ENCODE measurements around the gene CTCFL.

The CTCFL gene

DNA sequence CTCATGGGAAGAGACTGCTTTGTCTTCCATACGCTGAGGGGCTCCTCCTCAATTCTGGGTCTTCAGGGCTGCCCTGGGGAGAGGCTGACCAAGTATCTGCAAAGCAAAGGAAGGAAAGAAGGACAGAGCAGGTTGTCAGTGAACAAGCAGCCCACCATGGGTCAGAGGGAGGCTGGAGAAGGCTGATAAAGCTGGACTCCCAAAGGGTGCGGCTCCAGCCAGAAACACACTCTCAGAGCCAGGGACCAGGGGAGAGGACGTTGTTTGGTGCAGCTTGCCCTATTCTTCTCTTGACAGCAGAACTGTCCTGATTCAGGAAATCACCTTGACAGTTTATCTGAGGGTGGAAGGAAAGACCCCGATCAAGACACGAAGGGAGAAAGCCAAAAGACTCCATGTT lies 10.4 kb upstream of the CTCFL start:
- no peak for TF ChIP-seq CTCF (IDR thresholded peaks at IDR 0.05; ENCODE audit: low read length, missing control alignments)
- no peak for DNase-seq (ENCODE audit: low read depth)
- no peak overlapping the region for H3K4me3 ChIP-seq (replicated peaks; ENCODE audit: low read depth, low read length)

GRCh38 chr20:57532104-57532503 lies 7.2 kb upstream of the CTCFL start:
- H3K4me3 ChIP-seq (replicated peaks; ENCODE audit: low read depth, low read length) = no peak overlapping the region
- DNase-seq (ENCODE audit: low read depth) = no peak
- no peak for TF ChIP-seq CTCF (IDR thresholded peaks at IDR 0.05; ENCODE audit: low read length, missing control alignments)

DNA sequence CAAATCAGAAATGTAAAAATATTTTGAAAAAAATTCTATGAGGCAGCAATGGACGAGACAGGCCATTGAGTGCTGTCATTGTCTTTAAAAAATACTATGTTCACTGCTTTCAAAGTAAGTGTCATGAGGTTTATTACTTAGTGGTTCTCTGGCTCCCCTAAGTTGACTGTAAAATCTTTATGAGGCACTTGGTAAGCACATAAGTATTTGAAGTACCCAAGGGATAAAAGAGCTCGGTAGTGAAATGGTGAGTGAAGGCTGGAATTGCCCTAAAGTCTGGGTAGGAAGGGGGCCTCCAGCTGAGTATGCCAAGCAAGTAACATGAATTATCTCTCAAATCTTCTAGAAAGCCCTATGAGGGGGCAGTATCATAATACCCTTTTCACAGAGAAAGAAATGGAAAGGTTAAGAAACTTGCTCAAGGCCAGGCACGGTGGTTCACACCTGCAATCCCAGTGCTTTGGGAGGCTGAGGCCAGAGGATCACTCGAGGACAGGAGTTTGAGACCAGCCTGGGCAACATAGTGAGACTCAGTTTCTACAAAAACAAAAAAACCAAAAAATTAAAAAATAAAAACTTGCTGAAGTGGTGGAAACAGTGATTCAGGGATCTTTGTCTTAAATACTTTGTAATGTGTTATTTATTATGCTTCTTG lies 5.5 kb upstream of the CTCFL start:
- no peak for DNase-seq (ENCODE audit: low read depth)
- no peak for TF ChIP-seq CTCF (IDR thresholded peaks at IDR 0.05; ENCODE audit: low read length, missing control alignments)
- no peak overlapping the region for H3K4me3 ChIP-seq (replicated peaks; ENCODE audit: low read depth, low read length)

DNA sequence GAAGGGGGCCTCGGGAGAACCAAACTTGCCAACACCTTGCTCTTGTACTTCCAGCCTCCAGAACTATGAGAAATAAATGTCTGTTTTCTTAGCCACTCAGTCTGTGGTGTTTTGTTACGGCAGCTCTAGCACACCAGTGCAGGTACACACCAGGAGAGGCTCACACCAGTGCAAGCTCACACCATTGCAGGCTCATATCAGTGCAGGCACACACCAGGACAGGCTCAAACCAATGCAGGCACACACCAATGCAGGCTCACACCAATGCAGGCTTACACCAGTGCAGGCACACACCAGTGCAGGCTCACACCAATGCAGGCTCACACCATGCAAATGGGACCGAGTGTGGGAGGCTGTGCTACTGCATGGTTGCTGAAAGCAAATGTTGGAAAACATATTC lies 4.9 kb upstream of the CTCFL start:
- no peak overlapping the region for H3K4me3 ChIP-seq (replicated peaks; ENCODE audit: low read depth, low read length)
- TF ChIP-seq CTCF (IDR thresholded peaks at IDR 0.05; ENCODE audit: low read length, missing control alignments) = no peak
- no peak for DNase-seq (ENCODE audit: low read depth)

GRCh38 chr20:57529160-57529585 lies 4.2 kb upstream of the CTCFL start:
- no peak for DNase-seq (ENCODE audit: low read depth)
- TF ChIP-seq CTCF (IDR thresholded peaks at IDR 0.05; ENCODE audit: low read length, missing control alignments) = no peak
- no peak overlapping the region for H3K4me3 ChIP-seq (replicated peaks; ENCODE audit: low read depth, low read length)

- H3K4me3 ChIP-seq (replicated peaks; ENCODE audit: low read depth, low read length) = no peak overlapping the region
- TF ChIP-seq CTCF (IDR thresholded peaks at IDR 0.05; ENCODE audit: low read length, missing control alignments) = no peak
- no peak for DNase-seq (ENCODE audit: low read depth)
Observed at GRCh38 chr20:57528148-57528547, 3.2 kb upstream of the CTCFL start.

GRCh38 chr20:57527728-57528127 lies 2.8 kb upstream of the CTCFL start:
- DNase-seq (ENCODE audit: low read depth) = no peak
- no peak overlapping the region for H3K4me3 ChIP-seq (replicated peaks; ENCODE audit: low read depth, low read length)
- no peak for TF ChIP-seq CTCF (IDR thresholded peaks at IDR 0.05; ENCODE audit: low read length, missing control alignments)
